22Rv1 (cell line): ENCODE measurements around the gene NPR1.

ENCODE experiments used
- ZFX ChIP-seq: fragments of 450-650 bp; IDR thresholded peaks from 2 replicates; pipeline ENCODE4 v1.6.1; 2017; ENCODE audit warnings: antibody characterized with exemption, borderline replicate concordance
- TF ChIP-seq, protein P1 (sequence below): fragments of 450-650 bp; IDR thresholded peaks from 2 replicates; pipeline ENCODE4 v1.5.1; 2017; ENCODE audit warnings: mild to moderate bottlenecking

DNA sequence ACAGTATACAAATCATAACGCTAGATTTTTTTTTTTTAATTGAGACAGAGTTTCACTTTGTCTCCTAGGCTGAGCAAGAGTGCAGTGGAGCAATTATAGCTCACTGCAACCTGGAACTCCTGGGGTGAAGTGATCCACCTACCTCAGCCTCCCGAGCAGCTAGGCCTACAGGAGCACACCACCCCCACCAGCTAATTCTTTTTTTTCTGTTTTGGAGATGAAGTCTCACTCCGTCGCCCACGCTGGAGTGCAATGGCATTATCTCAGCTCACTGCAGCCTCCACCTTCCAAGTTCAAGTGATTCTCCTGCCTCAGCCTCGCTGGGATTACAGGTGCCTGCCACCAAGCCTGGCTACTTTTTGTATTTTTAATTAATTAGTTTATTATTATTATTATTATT lies 21.3 kb downstream of the NPR1 start:
- TF ChIP-seq, protein P1, sequence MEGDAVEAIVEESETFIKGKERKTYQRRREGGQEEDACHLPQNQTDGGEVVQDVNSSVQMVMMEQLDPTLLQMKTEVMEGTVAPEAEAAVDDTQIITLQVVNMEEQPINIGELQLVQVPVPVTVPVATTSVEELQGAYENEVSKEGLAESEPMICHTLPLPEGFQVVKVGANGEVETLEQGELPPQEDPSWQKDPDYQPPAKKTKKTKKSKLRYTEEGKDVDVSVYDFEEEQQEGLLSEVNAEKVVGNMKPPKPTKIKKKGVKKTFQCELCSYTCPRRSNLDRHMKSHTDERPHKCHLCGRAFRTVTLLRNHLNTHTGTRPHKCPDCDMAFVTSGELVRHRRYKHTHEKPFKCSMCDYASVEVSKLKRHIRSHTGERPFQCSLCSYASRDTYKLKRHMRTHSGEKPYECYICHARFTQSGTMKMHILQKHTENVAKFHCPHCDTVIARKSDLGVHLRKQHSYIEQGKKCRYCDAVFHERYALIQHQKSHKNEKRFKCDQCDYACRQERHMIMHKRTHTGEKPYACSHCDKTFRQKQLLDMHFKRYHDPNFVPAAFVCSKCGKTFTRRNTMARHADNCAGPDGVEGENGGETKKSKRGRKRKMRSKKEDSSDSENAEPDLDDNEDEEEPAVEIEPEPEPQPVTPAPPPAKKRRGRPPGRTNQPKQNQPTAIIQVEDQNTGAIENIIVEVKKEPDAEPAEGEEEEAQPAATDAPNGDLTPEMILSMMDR, result no peak
- no peak for TF ChIP-seq ZFX
